Stimulated activated CD8-positive, alpha-beta memory T cell treated with anti-CD3 and anti-CD28 coated beads, Interleukin-12 subunit alpha, Interleukin-12 subunit beta, amount 100 ng/mL, for 24 hours (primary cell): ENCODE results near the gene ZDHHC22.
A peak's percentile ranks its signal among the peaks of the same experiment; 100 is the strongest.
"Not testable (repeated sequence)": the region's sequence is repeated elsewhere in the genome, so short reads cannot be mapped to it uniquely, and the experiment has no call there.

Experiments used
- DNase-seq: peaks from one replicate; pipeline ENCODE4 v3.0.0-alpha.2; 2020; ENCODE audit errors: extremely low read depth

The ZDHHC22 gene, protein sequence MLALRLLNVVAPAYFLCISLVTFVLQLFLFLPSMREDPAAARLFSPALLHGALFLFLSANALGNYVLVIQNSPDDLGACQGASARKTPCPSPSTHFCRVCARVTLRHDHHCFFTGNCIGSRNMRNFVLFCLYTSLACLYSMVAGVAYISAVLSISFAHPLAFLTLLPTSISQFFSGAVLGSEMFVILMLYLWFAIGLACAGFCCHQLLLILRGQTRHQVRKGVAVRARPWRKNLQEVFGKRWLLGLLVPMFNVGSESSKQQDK

DNA sequence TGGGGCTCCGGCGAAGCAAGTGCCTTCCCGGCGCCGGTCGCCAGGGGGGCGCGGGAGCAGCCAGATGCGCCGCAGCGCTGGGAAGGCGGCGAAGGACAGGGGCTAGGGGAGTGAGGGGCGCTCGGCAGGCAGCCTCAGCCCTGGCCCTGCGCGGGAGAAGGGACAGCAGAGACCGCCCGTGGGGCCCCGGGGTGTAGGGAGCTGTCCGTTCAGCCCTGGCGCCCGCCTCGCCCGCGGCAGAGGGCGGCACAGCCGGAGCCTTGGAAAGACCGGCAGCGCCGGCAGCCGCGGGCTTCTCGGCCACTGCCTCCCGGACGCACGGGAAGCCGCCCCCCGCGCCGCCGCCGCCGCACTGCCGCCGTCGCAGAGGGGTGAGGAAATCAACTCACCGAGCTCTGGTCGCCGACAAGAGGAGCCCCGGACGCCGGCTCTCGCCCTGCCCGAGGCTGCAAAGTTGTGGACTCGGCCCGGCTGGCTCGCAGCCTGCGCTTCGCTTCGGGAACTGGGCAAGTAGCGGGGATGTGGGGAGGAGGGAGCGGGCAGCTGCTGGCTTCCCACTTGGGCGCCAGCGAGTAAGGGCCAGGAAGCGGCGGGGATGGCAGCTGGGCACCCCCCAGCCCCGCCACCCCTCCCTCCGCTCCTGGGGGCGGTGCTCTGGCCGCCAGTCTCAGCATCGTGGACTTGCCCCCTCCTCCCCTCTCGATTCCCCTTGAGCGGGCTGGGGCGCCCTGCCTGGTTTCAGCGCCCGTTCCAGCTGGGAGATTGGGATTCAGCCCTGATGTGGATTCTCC lies at the start of gene ZDHHC22:
ZDHHC22 (minus strand) TSS at position 578 of the 791 bp plus-strand sequence. CDS start 2,053 bp downstream, outside the sequence.
- DNase-seq, result no peak

DNA sequence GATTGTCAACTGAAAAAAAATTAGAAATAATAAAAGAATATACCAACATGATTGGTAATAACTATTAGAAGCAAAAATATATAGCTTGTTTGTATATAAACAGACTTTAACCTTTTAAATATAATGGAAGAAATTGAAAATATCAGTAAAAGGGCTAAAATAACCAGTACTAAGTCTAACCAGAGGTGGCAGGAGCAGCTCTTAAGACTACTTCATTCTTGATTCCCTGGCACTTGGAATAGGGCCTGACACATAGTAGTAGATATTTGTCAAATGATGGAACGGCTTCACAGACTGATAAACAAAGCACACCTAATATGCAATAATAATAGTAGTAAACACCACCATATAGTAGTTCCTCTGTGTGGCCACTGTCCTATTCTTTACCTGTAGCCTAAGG lies 49.4 kb upstream of the ZDHHC22 start:
- no peak for DNase-seq

DNA sequence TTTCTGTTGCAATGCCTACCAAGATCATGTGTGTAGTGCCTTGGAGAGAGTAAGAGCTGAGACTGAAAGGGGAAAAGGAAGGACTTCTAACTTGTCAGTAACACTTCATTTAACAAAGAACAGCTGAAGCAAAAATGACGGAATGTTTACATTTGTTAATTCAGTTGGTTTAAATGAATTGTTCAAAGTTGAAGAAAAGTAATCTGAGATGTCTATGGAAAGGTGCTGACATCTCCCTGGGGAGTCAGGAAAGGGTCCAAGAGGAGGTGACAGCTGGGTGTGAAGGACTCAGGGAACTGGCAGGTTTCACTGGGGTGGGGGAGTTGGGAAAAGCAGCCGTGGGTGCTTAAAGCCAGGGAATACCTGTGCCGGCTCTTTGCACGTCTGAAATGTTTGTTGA lies 47.9 kb upstream of the ZDHHC22 start:
- DNase-seq, result no peak

DNA sequence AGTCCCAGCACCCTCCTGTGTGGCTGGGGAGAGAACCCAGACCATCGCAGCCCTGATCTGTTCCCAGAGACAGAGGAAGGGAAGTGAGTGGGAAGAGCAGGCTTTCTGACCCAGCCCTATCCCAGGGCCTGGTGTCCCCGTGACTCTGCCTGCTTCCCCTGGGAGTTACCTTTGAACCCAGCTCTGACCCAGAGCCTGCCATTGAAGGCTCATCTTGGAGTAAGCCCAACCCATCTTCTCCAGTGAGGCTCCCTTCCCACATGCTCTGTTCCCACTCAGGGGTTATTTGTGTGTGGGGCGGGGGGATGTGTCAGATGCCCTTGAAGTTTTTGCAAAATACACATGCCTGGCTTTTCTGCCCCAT lies 46.0 kb upstream of the ZDHHC22 start:
- DNase-seq, result no peak

DNA sequence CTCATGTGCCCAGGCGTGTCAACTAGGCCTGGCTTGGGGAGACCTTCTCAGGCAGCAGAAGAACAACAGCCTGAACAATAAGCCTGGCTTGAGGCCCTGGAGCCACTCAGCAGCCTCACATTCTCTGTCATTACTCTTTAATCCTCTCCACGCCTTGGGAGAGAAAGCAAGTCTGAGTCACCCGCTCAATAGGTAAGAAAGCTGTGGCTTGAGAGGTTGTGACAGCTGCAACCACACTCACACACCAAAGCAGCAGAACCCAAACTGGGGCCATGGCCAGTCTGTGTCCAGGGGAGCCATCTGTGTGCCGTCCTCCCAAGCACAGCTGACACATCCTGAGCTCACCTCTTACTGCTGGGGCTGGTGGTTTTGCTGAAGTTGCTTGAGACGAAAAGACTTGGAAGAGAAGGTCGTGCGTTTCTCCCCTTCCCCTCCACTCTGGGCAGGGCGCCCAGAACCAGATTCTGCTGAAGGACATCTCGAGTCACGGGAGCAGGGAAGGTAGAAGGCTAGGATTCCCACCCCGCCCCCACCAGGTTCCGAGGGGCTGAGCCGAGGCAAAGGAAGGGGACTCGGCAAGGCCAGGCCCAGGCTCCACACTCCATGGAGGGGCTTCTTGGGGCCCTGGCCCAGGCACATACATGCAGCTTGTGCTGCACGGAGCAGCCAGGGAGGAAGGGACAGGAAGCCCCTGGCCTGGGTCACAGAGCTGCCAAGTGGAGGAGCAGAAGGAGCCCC lies 45.5 kb upstream of the ZDHHC22 start:
- no peak for DNase-seq

DNA sequence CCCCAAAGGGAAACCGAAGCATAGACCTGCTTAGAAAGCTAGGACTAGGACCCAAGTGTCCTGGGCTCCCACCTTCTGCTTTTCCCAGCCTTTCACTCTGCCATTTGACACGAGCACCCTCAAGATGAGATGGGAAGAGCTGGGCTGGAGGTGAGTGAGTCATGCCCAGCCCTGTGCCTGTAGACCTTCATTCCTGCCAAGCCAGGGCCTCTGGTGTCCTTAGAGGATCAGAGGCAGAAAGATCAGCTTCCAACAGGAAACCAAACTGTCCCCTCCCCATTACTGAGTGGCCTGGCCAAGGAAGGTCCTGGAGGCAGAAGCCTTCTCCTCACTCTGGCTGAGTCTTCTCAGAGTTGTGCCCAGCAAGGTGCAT lies 43.5 kb upstream of the ZDHHC22 start:
- DNase-seq, result no peak

DNA sequence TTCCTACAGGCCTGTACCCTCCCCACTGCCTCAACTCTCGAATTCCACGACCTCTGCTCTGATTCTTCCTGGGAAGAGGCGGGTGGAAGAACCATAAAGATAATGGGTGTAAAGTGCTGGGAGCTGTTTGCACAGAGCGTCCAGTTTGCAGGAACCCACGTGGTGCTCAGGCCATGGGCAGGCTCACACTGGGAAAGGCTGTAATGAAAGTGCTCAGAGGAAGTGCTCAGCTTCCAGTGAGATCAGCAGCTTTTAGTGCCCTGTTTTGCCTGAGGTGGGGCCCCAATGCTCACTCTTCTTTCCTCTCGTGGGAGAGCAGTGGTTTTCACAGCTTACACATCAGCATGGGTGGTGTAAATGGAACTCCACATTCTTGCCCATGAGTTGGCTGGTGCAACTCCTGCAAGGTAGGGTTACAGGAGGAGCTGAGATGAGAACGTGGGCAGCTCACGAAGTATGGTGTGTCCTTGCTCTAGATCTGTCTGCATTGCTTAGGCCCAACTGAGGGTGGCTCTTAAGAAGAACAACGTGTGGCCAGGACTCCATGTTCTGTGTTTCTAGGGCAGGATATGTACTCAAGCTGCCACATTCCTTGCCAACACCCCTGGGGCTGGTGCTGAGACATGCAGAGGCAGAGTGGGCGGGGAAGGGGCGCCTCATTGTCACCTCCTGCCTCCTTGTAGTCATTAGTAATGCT lies 43.0 kb upstream of the ZDHHC22 start:
- DNase-seq, result no peak

DNA sequence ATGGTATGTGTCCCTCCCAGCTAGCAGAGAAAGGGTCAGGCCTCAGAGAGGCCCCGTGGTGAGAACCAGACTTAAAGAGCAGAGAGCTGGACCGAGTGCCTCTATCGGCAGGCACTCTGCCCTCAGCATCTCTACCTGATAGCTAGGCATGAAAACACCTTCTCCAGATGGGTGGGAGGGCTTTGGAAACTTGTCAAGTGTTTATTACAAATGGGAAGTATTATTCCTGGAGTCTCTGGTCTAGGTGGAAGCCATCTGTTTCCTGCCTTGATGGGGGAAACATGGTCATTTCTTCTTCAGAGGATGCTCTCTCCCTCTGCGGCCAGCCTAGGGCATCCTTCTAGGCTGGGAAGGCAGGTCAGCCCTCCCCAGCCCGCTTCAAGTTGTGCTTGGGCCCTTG lies 42.3 kb upstream of the ZDHHC22 start:
- no peak for DNase-seq

DNA sequence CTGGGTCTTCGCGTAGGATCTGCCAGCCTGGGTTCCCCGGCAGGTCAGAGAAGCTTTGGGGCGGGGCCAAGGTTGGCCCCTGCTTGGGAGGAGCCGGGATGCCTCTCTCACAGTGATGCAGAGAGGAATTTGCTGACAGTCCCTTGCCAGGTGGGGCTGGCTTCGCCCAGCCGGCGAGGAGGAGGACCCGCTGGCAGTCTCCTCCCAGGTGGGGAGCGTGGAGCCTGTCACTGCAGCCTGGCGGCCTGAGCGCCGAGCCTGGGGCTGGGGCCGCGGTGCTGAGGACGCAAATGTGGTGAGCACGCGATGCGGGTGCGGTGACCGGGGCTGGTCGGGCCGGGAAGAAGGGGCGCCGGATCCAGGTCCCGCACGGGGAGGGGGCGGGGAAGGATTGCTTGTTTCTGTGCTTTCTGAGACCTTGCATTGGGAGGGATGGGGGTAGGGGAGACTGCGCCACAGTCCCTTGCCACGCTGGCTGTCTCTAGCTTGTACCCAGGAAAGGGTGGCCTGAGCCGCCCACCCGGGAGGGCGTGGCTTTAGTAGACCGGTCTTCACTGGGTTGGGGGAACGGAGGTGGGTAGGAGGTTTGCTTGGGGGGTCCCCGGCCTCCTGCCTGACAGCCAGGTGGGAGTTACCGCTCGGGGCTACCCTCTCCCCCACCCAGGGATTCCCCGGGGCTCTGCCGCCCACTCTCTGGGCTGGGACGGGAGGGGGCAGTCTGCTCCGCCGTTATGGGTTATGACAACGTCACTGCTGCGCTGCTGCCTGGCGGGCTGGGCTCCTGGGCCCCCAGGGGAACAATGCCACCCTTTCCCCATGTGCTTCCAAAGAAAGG lies 40.2 kb upstream of the ZDHHC22 start, which contains the start of gene TMEM63C:
TMEM63C (plus strand) TSS at position 196 of the 835 bp plus-strand sequence. CDS start 37,016 bp downstream, outside the sequence.
- peak; percentile 24 for DNase-seq

DNA sequence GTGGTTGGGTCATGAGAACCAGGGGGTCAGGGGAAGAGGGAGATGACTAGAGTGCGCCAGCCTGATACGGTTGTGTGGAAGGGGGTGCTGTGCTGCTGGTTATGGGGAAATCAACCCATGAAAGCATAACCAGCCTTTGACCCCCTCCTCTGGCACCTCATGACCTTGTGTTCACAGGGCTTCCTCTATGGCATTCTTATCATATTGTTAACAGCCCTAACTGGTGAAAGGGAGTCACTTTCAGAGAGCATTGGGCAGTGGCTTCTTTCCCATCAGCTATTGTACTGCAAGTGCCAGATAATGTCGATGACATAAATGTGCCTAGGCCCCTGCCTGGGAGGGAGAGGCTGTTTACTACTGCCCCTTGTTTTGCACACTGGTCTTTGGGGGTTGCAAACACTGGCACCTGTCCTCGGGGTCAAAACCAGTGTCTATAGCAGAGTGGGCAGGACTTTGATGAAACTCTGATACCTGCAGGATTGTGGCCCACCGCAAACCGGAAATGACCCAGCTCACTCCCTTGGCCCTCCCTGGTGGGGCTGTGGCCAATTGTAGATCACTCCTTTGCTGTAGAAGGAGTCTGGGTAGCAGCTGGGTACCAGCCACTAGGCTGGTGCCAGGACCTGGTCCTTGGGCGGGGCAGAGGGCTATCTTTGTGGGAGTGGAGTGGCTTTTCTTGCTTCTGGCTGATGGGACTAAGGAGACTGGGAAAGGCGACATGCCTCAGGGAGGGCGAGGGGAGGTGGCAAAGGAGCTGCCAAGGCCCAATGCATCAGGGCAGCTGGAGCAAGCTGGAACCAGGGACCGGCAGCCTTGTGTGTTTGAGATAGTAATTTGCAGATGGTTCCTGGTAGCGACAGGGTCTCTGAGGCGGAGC lies 39.4 kb upstream of the ZDHHC22 start:
- DNase-seq, result no peak

DNA sequence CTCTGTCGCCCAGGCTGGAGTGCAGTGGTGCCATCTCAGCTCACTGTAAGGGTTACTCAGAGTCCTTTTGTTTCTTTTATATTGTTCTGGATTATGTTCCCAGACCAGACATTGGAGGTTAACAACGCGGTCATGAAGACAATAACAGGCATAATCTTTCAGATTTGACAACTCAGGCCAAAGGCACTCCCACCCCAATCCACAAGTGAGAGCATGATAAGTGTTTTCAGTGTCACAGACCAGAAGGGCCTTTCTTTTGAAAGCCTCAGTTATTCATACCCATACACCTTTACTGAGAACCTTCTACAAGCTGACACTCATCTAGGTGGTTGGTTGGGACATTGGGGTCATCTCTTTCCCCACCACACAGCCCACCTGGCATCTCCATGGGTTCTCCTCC lies 37.1 kb upstream of the ZDHHC22 start:
- DNase-seq, result no peak

DNA sequence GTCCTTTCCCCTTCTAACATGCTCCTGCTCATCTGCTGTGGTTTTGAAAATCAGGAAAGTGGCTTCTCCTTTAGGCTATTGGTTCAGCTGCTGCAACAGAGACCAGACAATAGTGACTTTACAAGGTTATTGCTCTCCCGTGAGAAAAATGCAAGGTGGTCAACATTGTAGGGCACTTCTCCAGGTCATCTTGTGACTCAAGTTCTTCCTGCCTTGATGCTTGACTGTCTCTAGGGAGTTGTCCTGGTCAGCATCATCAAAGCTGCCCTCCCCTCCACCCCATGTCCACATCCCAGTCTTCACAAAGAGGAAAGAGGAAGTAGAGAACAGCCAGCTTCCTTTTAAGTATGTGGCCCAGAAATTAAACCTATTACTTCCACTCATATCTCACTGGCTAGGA lies 36.1 kb upstream of the ZDHHC22 start:
- DNase-seq, result no peak

DNA sequence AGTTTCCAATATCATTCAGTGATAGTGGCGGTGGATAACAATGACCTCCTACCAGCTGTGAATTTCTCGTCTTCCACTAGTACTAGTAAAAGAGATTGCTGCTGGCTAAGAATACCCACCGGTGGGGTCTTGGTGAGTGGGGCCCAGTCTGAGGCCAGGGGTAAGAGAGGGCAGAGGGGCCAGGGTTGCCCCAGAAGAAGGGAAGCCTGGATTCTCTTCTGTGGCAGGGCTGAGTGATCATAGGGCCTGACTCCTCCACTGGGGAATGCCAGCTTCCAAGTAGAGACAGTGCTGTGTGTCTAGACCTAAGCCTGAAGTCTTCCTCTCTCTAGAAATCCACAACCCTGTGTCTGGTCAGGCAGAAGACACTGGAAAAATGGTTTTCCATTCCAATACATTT lies 34.3 kb upstream of the ZDHHC22 start:
- no peak for DNase-seq

DNA sequence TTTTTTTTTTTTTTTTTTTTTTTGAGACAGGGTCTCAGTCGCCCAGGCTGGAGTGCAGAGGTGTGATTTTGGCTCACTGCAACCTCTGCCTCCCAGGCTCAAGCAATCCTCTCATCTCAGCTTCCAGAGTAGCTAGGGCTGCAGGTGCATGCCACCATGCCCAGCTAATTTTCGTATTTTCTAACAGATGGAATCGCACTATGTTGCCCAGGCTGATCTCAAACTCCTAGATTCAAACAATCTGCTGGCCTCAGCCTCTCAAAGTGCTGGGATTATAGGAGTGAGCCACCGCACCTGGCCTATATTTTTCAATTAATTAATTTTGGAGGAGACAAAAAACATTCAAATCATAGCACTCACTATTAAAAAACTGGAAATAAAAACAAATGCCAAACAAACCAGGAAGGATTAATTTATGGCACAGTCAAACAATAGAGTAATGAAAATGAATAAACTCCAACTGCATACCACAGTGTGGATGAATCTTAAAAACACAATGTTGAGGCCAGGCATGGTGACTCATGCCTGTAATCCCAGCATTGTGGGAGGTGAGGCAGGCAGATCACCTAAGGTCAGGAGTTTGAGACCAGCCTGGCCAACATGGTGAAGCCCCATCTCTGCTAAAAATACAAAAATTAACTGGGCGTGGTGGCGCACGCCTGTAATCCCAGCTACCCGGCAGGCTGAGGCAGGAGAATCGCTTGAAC lies 32.5 kb upstream of the ZDHHC22 start:
- DNase-seq, result not testable (repeated sequence)

DNA sequence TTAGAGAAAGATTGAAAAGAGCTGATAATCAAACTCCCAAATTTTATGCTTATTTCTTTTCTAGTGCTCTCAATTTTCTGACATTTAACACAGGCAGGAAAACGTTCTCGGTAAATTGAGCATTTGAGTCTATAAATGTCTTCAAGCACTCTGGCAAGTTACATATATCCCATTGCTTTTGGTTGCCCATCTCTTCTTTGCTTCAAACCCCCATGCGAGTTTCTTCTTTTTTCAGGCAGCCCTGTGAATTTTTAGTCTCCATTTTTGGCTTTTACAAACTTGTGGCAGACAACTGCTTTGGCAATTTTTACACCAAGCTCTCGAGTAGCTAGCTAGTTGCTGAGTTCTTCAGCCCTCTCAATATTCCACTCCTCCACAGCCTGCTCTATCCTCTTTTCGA lies 31.3 kb upstream of the ZDHHC22 start:
- no peak for DNase-seq

DNA sequence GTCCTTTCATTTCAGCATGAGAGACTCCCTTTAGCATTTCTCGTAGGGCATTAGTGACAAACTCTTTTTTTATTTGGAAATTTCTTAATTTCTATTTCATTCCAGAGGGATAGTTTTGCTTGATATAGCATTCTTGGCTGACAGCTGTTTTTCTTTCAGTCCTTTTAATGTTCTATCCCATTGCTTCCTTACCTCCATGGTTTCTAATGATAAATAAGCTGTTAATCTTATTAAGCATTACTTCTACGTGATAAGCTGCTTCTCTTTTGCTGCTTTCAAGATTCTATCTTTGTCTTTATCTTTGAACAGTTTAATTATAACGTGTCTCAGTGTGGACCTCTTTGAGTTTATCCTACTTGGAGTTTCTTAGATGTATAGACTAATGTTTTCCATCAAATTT lies 28.5 kb upstream of the ZDHHC22 start:
- DNase-seq, result no peak

DNA sequence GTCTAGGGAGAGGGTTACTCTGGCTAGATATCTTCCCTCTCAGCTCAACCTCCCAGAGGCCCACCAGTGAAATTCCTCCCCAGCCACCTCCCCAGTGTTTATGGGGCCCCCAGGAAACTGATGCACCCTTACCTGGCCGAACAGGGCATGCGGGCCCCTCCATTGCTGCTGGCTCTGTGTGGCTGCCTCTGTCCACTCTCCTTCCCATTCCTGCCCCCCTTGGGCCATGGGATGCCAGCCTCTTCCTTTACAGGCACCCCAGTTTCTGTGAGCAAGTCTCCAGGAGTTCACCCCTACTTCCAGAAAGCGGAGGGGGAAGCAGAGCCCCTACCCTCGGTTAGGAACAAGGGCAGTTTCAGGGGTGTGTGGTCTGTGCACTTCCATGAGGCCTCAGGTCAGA lies 19.4 kb upstream of the ZDHHC22 start:
- no peak for DNase-seq

DNA sequence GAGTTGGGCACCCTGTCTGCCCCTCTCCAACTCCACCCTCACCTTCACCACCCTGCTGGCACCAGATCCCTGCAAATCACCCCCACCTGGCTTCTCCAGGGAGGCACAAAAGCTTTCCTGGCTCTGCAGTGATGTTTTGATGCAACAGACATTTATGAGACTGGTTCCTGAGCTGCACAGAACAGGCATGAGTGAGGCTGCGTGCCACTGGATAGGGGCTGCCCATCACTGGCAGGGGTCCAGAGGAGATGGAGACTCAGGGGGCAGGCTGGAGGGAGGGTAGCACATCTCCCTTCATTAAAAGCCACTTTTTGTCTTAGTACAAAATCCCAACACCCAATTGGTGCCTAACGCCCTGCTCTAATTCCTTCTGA lies 17.3 kb upstream of the ZDHHC22 start:
- DNase-seq, result no peak

DNA sequence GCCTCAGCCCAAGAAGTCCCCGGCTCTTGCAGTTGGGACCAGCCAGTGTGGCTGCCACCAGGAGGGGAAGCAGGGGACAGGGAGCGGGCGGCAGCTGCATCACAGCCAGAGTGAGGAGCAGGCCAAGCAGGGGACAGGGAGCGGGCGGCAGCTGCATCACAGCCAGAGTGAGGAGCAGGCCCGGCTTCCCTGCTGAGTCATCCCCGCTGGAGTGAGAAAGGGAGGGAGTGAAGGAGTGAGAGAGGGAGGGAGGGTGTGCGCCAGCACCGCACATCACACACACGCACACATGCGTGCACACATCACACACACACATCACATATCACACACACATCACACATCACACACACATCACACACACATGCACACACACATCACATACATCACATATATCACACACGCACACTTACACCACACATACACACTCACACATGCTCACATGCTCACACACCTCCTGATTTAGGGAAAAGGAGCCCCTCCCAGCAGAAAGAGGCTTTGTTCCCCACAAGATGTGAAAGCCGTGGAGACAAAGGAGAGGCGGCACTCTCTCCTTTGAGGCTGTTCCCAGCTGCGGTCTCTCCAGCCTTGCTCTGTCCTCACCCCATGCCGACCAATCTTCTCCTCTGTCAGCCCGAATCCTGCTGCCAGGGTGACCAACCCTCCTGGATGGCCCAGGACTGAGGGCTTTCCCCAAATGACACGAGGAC lies 16.7 kb upstream of the ZDHHC22 start:
- DNase-seq, result no peak
